ENCODE measurements around the gene GHITM. TPM values are rescaled to one million over a fixed set of nuclear protein-coding genes. Genes with fewer than 3 reads are reported as not detected.

GHITM gene
- total RNA-seq, 6 experiments from 2014 or later, result 133 to 231 (median 166) TPM

- H3K36me3 ChIP-seq, result no peaks in the 10 kb centered on the region
- peaks cover 0 to 10% (median 0%) of the 10 kb centered on the region in 4 donors for H3K4me1 ChIP-seq
- 56% methylated on average over 3 of the region's 5 CpGs for WGBS (ENCODE audit: insufficient coverage, low coverage, low lambda C conversion rate, missing lambda C conversion rate)
- ATAC-seq (no peak), DNase-seq (no peak)
- no peaks in the 10 kb centered on the region for H3K9me3 ChIP-seq
- TF ChIP-seq POLR2A (IDR thresholded peaks at IDR 0.05) (no peak), CTCF (IDR thresholded peaks at IDR 0.05) (no peak)
- peaks cover 7 to 11% of the 10 kb centered on the region in 2 donors for H3K27me3 ChIP-seq
- H3K27ac ChIP-seq, result no peak overlapping the region
- H3K4me3 ChIP-seq, result no peak overlapping the region
- intact Hi-C loops (cut with DNase I), result no loop called here
Observed at GRCh38 chr10:84191106-84191505, 51.8 kb downstream of the GHITM start.

- intact Hi-C loops (cut with DNase I), result no loop called here
- peaks cover 7 to 11% of the 10 kb centered on the region in 2 donors for H3K27me3 ChIP-seq
- DNase-seq, result no peak
Observed at GRCh38 chr10:84193327-84193726, 54.0 kb downstream of the GHITM start.

GRCh38 chr10:84193846-84194423 is 54.6 kb downstream of the GHITM start:
- intact Hi-C loops (cut with DNase I), result no loop called here
- TF ChIP-seq CTCF (IDR thresholded peaks at IDR 0.05) (no peak), POLR2A (IDR thresholded peaks at IDR 0.05) (no peak)
- peaks cover 7 to 11% of the 10 kb centered on the region in 2 donors for H3K27me3 ChIP-seq
- 71% methylated on average over 5 of the region's 5 CpGs for WGBS (ENCODE audit: insufficient coverage, low coverage, low lambda C conversion rate, missing lambda C conversion rate)
- DNase-seq (no peak), ATAC-seq (no peak)
- no peaks in the 10 kb centered on the region for H3K36me3 ChIP-seq
- H3K4me1 ChIP-seq, result peaks cover 0 to 10% (median 0%) of the 10 kb centered on the region in 4 donors
- peak overlapping the region; percentile 26 to 40 (median 28) for H3K4me3 ChIP-seq
- no peak overlapping the region for H3K27ac ChIP-seq
- H3K9me3 ChIP-seq, result no peaks in the 10 kb centered on the region

More at GRCh38 chr10:84193327-84193726, 54.0 kb downstream of the GHITM start:
- H3K9me3 ChIP-seq, result no peaks in the 10 kb centered on the region
- no peak overlapping the region for H3K4me3 ChIP-seq
- H3K4me1 ChIP-seq, result peaks cover 0 to 10% (median 0%) of the 10 kb centered on the region in 4 donors
- no peaks in the 10 kb centered on the region for H3K36me3 ChIP-seq
- H3K27ac ChIP-seq, result no peak overlapping the region
- ATAC-seq, result no peak
- TF ChIP-seq CTCF (IDR thresholded peaks at IDR 0.05), result no peak
- TF ChIP-seq POLR2A (IDR thresholded peaks at IDR 0.05), result no peak
- 75% methylated on average over 2 of the region's 2 CpGs for WGBS (ENCODE audit: insufficient coverage, low coverage, low lambda C conversion rate, missing lambda C conversion rate)

- peak in 1 of 3 donors; percentile 37 for DNase-seq
- Histone ChIP-seq H3K27me3 (peaks cover 7 to 11% of the 10 kb centered on the region in 2 donors), H3K36me3 (no peaks in the 10 kb centered on the region), H3K27ac (no peak within 1 kb of the TSS), H3K4me3 (peak within 1 kb of the TSS; percentile 26 to 40 (median 28)), H3K4me1 (peaks cover 0 to 10% (median 0%) of the 10 kb centered on the region in 4 donors), H3K9me3 (no peaks in the 10 kb centered on the region)
- TF ChIP-seq CTCF (IDR thresholded peaks at IDR 0.05) (no peak), POLR2A (IDR thresholded peaks at IDR 0.05) (no peak)
- 0% methylated on average over 4 of the region's 61 CpGs for WGBS (ENCODE audit: insufficient coverage, low coverage, low lambda C conversion rate, missing lambda C conversion rate)
- peak; percentile 44 to 62 (median 54) for ATAC-seq
- intact Hi-C loops (cut with DNase I), result no loop called here
Observed at GRCh38 chr10:84194424-84195043, 55.2 kb downstream of the GHITM start, which contains the start of gene CDHR1. CDHR1 (plus strand) TSS chr10:84194537; CDS start chr10:84194761, 224 bp downstream.
